Stimulated activated memory B cell treated with anti-CD40 and anti-IgM and Interleukin-4, amounts not matched to agents 10 μg/mL and 1 μg/mL and 100 μg/mL, for 72 hours (primary cell): ENCODE data around the gene KAT6B.
A peak's percentile ranks its signal among the peaks of the same experiment; 100 is the strongest.
"Not testable (repeated sequence)": the region's sequence is repeated elsewhere in the genome, so short reads cannot be mapped to it uniquely, and the experiment has no call there.

Experiments used
- ATAC-seq: fragments of 150-1000 bp; cut with Tn5 transposase; 2 replicates; pipeline ENCODE4 v1.10.0; 2021
- H3K27ac Mint-ChIP-seq: one replicate; pipeline ENCODE4 v1.8.0; 2022; ENCODE audit warnings: mild to moderate bottlenecking, mixed read lengths
- H3K27me3 Mint-ChIP-seq: one replicate; pipeline ENCODE4 v1.8.0; 2022; ENCODE audit warnings: mixed read lengths
- H3K36me3 Mint-ChIP-seq: one replicate; pipeline ENCODE4 v1.8.0; 2022; ENCODE audit warnings: mixed read lengths
- H3K4me1 Mint-ChIP-seq: one replicate; pipeline ENCODE4 v1.8.0; 2022; ENCODE audit warnings: mixed read lengths
- H3K4me3 Mint-ChIP-seq: one replicate; pipeline ENCODE4 v1.8.0; 2022; ENCODE audit warnings: mild to moderate bottlenecking, moderate library complexity, mixed read lengths
- H3K9me3 Mint-ChIP-seq: one replicate; pipeline ENCODE4 v1.8.0; 2022; ENCODE audit warnings: mixed read lengths

KAT6B gene

DNA sequence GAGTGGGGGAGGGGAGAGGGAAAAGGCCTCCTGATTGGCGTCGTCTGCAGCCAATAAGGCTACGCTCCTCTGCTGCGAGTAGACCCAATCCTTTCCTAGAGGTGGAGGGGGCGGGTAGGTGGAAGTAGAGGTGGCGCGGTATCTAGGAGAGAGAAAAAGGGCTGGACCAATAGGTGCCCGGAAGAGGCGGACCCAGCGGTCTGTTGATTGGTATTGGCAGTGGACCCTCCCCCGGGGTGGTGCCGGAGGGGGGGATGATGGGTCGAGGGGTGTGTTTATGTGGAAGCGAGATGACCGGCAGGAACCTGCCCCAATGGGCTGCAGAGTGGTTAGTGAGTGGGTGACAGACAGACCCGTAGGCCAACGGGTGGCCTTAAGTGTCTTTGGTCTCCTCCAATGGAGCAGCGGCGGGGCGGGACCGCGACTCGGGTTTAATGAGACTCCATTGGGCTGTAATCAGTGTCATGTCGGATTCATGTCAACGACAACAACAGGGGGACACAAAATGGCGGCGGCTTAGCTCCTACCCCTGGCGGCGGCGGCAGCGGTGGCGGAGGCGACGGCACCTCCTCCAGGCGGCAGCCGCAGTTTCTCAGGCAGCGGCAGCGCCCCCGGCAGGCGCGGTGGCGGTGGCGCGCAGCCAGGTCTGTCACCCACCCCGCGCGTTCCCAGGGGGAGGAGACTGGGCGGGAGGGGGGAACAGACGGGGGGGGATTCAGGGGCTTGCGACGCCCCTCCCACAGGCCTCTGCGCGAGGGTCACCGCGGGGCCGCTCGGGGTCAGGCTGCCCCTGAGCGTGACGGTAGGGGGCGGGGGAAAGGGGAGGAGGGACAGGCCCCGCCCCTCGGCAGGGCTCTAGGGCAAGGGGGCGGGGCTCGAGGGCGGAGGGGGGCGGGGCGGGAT is at the start of gene KAT6B:
TSS of gene KAT6B (plus strand) at position 459 of the 903 bp plus-strand sequence. CDS start 16,258 bp downstream, outside the sequence.
- Mint-ChIP-seq H3K27me3 (no peaks in the 10 kb centered on the region), H3K27ac (peak within 1 kb of the TSS; percentile 81), H3K4me1 (peaks cover 44% of the 10 kb centered on the region), H3K4me3 (peak within 1 kb of the TSS; percentile 96), H3K36me3 (peaks cover 6% of the 10 kb centered on the region), H3K9me3 (peaks cover 5% of the 10 kb centered on the region)
- peak; percentile 93 for ATAC-seq

DNA sequence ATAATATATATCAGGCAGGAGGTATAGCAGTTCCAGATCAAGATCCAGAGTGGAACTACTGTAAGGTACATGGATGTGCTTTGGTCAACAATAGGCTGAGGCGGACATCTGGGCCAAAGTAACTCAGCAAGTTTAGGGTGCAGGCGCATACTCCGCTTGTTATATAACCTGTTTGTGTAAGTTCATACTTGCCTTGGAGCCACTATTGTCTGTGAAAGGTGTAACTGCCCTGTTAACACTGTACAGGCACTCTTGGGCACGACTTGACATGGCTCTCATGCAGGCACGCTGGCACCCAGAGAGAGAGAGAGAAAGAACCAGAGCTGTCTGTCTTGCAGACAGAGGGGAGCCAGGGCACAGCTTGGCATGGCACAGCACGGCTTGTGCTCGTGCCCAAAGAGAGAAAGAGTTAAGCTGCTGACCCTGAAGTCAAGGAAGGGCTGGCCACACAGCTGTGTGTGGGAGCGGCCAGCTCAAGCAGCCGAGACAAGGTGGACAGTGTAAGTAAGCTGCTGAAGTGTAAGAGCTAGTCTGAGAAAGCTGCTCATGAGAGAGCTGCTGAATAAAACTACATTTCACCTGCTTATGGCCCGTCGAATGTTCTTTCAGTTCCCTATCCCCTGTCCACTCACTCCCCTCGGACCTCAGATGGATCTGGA is 47.8 kb upstream of the KAT6B start:
- Mint-ChIP-seq H3K9me3 (peaks cover 14% of the 10 kb centered on the region), H3K27ac (no peak overlapping the region), H3K27me3 (peaks cover 9% of the 10 kb centered on the region), H3K4me3 (no peak overlapping the region), H3K4me1 (no peaks in the 10 kb centered on the region), H3K36me3 (peaks cover 11% of the 10 kb centered on the region)
- no peak for ATAC-seq

DNA sequence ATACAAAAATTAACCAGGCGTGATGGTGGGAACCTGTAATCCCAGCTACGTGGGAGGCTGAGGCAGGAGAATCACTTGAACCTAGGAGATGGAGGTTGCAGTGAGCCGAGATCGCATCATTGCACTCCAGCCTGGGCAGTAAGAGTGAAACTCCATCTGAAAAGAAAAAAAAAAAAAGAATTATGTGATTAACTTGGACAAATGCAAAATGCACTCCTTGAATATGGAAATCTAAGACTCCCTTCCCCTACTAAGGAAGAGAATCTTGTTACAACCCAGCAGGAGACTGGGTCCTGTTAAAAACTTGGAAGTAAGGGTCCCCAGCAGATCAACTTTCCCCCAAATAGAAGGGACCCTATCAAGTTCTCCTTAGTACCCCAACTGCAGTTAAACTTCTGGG is 44.5 kb upstream of the KAT6B start:
- not testable (repeated sequence) for H3K9me3 Mint-ChIP-seq, H3K4me1 Mint-ChIP-seq, H3K4me3 Mint-ChIP-seq, H3K27me3 Mint-ChIP-seq, H3K36me3 Mint-ChIP-seq, H3K27ac Mint-ChIP-seq, ATAC-seq

DNA sequence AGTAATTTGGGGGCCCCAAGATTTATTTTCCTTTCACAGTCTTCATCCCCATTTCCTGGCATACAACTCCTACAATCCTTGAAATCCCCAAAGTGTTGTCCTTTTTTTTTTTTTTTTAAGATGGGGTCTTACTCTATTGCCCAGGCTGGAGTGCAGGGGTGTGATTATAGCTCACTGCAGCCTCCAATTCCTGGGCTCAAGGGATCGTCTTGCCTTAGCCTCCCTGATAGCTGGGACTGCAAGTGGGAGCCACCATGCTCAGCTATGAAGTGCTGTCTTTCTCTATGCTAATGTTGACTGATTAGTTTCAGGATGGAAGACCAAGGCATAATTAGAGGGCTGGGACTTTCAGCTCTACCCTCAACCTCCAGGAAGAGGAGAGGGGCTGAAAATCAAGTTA is 41.9 kb upstream of the KAT6B start:
- Mint-ChIP-seq H3K27me3 (peaks cover 9% of the 10 kb centered on the region), H3K4me3 (no peak overlapping the region), H3K36me3 (no peaks in the 10 kb centered on the region), H3K27ac (no peak overlapping the region), H3K4me1 (no peaks in the 10 kb centered on the region), H3K9me3 (no peaks in the 10 kb centered on the region)
- ATAC-seq: no peak

DNA sequence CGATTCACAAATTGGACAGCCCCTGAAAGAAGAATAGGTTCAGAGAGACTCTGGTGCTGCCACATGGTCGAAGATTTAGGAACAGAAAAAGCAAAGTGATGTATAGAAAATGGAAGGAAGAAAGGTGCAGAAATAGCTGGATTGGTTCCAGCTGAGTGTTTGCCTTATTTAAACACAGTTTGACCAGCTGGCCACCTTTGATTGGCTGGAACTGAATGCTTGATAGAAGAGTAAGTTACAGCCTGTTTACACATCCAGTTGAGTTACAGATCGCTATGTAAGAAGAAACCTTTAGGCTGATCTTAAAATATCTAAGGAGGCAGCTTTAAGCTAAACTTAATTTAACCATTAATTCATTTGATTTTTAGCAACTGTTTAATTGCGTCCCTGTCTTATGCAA is 40.3 kb upstream of the KAT6B start:
- no peak for ATAC-seq
- no peak overlapping the region for H3K27ac Mint-ChIP-seq
- peaks cover 9% of the 10 kb centered on the region for H3K27me3 Mint-ChIP-seq
- H3K9me3 Mint-ChIP-seq: no peaks in the 10 kb centered on the region
- no peak overlapping the region for H3K4me3 Mint-ChIP-seq
- H3K36me3 Mint-ChIP-seq: no peaks in the 10 kb centered on the region
- no peaks in the 10 kb centered on the region for H3K4me1 Mint-ChIP-seq

DNA sequence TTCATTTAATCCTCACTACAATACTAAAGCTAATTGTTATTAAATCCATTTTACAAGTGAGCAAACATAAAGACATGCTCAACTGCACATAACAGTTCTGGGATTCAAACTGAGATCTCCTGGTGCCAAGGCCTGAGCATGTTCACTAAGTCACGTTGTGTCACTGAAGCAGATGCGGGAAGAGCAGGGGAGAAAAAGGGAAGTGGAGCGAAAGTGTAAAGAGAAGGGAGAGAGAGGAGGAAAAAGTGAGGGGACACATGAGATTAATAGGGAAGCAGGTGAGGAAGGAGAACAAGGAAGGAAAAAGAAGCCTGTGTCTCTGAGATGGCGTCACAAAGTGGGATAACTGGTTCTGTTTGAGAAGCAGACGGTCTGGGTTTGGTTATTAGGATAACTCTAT is 38.9 kb upstream of the KAT6B start:
- H3K36me3 Mint-ChIP-seq: no peaks in the 10 kb centered on the region
- no peak overlapping the region for H3K4me3 Mint-ChIP-seq
- H3K9me3 Mint-ChIP-seq: no peaks in the 10 kb centered on the region
- H3K27ac Mint-ChIP-seq: no peak overlapping the region
- peaks cover 9% of the 10 kb centered on the region for H3K27me3 Mint-ChIP-seq
- ATAC-seq: no peak
- no peaks in the 10 kb centered on the region for H3K4me1 Mint-ChIP-seq

DNA sequence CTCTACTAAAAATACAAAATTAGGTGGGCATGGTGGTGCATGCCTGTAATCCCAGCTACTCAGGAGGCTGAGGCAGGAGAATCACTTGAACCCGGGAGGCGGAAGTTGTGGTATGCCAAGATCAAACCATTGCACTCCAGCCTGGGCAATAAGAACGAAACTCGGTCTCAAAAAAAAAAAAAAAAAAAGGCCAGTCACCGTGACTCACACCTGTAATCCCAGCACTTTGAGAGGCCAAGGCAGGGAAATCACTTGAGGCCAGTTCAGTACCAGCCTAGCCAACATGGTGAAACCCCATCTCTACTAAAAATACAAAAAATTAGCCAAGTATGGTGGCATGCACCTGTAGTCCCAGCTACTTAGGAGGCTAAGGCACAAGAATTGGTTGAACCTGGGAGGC is 34.4 kb upstream of the KAT6B start:
- not testable (repeated sequence) for ATAC-seq, H3K9me3 Mint-ChIP-seq, H3K4me1 Mint-ChIP-seq, H3K27ac Mint-ChIP-seq, H3K27me3 Mint-ChIP-seq, H3K36me3 Mint-ChIP-seq, H3K4me3 Mint-ChIP-seq

DNA sequence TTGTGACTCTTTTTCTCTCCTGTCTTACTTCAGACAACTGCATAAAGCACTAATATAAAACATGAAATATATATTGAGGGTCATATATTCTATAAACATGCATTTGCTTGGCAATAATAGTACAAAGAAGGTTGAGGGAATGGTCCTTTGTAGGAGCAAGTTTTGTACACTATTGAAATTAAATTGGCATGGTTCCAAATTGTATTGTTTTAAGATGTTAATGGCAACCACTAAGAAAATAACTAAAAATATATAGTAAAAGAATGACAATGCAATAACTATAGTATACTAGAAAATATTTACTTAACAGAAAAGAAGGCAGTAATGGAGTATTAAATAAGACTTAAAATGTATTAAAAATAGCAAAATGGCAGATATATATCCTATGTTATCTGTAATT is 33.7 kb upstream of the KAT6B start:
- no peaks in the 10 kb centered on the region for H3K36me3 Mint-ChIP-seq
- peaks cover 17% of the 10 kb centered on the region for H3K4me1 Mint-ChIP-seq

DNA sequence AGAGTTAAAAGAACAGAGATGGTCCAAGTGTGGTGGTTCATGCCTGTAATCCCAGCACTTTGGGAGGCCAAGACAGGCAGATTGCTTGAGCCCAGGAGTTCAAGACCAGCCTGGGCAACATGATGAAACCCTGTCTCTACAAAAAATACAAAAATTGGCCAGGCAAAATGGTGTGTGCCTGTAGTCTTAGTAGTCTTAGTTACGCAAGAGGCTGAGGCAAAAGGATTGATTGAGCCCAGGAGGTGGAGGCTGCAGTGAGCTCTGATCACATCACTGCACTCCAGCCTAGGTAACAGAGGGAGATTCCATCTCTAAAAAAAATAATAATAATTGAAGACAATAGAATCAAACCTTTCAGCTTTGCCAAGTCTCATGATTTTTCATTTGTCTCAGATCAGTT is 33.2 kb upstream of the KAT6B start:
- not testable (repeated sequence) for H3K9me3 Mint-ChIP-seq, H3K36me3 Mint-ChIP-seq, ATAC-seq, H3K4me3 Mint-ChIP-seq, H3K27me3 Mint-ChIP-seq, H3K27ac Mint-ChIP-seq
- H3K4me1 Mint-ChIP-seq: peaks cover 19% of the 10 kb centered on the region

More for the DNA sequence above, 33.7 kb upstream of the KAT6B start:
- Mint-ChIP-seq H3K9me3 (no peaks in the 10 kb centered on the region), H3K27me3 (peaks cover 2% of the 10 kb centered on the region), H3K27ac (no peak overlapping the region), H3K4me3 (no peak overlapping the region)
- ATAC-seq: no peak

DNA sequence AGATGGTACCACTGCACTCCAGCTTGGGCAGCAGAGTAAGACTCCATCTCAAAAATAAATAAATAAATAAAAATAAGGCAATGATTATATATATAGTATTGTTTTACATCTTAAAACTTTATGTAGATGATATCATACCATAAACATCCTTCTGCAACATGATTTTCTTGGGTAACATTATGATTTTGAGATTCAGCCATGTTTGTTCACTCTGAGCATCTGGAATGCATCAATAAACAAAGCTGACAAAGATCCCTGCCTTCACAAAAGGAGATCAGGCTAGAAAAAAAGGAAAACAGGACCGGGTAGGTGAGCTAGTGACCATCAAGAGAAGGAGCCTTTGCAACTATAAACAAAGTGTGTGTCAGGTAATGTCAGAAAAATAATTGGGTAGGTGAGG is 31.9 kb upstream of the KAT6B start:
- H3K4me1 Mint-ChIP-seq: peaks cover 19% of the 10 kb centered on the region
- no peak for ATAC-seq
- H3K9me3 Mint-ChIP-seq: no peaks in the 10 kb centered on the region
- no peaks in the 10 kb centered on the region for H3K36me3 Mint-ChIP-seq
- H3K27ac Mint-ChIP-seq: no peak overlapping the region
- H3K27me3 Mint-ChIP-seq: no peaks in the 10 kb centered on the region
- peak overlapping the region; percentile 6 for H3K4me3 Mint-ChIP-seq

DNA sequence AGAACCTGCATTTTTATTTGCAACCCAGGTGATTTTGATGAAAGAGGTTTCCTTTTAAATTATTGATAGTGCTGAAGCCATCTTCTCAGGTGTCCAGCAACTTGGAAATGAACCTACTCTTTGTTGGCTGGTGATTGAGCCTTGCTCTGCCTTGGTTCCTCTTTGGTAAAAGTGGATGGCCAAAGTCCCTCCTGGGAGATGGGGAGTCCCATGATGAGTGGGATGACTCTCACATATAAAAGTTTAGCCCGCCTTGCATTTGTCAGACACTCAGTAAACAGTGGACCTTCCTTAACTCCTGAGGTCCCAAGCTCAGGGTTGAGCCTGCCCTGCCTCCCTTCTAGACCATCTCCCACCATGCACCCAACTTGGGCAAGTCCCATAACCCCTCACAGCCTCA is 28.9 kb upstream of the KAT6B start:
- Mint-ChIP-seq H3K4me1 (peaks cover 19% of the 10 kb centered on the region), H3K9me3 (no peaks in the 10 kb centered on the region), H3K36me3 (no peaks in the 10 kb centered on the region), H3K27me3 (no peaks in the 10 kb centered on the region), H3K4me3 (no peak overlapping the region), H3K27ac (no peak overlapping the region)
- peak; percentile 36 for ATAC-seq

DNA sequence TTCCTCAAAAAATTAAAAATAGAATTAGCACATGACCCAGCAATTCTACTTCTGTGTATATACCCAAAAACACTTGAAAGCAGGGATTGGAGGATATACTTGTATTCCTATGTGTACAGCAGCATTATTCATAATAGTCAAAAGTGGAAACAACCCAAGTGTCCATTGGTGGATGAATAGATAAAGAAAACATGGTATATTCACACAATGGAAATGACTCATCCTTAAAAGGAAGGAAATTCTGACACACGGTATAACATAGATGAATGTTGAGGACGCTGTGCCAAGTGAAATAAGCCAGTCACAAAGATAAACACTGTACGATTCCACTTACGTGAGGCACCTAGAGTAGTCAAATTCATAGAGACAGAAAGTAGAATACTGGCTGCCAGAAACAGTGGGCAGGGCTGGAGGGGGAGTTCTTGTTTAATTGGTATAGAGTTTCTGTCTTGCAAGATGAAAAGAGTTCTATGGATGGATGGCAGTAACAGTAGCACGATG is 26.6 kb upstream of the KAT6B start:
- H3K4me1 Mint-ChIP-seq: peaks cover 19% of the 10 kb centered on the region
- no peaks in the 10 kb centered on the region for H3K9me3 Mint-ChIP-seq
- no peaks in the 10 kb centered on the region for H3K27me3 Mint-ChIP-seq
- H3K4me3 Mint-ChIP-seq: no peak overlapping the region
- no peaks in the 10 kb centered on the region for H3K36me3 Mint-ChIP-seq
- no peak overlapping the region for H3K27ac Mint-ChIP-seq
- no peak for ATAC-seq

DNA sequence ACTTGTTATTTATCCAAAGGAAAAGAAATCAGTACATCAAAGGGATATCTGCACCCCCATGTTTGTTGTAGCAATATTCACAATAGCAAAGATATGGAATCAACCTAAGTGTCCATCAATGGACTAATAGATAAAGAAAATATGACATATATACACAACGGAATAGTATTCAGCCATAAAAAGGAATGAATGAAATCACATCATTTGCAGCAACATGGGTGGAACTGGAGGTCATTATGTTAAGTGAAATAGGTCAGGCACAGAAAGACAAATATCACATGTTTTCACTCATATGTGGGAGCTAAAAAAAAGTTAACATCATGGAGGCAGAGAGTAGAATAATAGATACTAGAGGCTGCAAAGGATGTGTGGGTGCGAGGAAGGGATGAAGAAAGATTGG is 25.0 kb upstream of the KAT6B start:
- no peak for ATAC-seq
- Mint-ChIP-seq H3K4me3 (no peak overlapping the region), H3K27ac (no peak overlapping the region), H3K9me3 (no peaks in the 10 kb centered on the region), H3K36me3 (no peaks in the 10 kb centered on the region), H3K27me3 (no peaks in the 10 kb centered on the region), H3K4me1 (peaks cover 12% of the 10 kb centered on the region)

DNA sequence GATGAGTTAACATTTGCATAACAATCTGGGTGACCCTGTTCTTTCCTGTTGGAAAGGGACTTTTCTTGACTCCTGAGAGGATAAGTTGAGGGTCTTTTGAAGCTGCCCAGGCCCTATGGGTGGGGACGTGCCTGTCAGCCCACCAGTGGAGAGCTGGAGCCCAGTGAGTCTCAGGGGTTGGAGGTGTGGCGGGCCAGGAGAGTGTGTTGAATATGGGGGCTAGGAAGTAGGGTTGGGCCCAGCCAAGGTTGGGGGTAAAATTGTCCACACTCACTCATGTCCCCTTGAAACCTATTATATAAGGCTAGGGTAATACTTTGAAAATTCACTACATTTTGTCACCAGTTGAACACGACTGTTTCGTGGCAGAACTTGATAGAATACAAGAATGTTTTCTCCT is 17.9 kb upstream of the KAT6B start:
- H3K4me3 Mint-ChIP-seq: no peak overlapping the region
- ATAC-seq: no peak
- no peaks in the 10 kb centered on the region for H3K9me3 Mint-ChIP-seq
- H3K4me1 Mint-ChIP-seq: no peaks in the 10 kb centered on the region
- H3K27me3 Mint-ChIP-seq: no peaks in the 10 kb centered on the region
- H3K36me3 Mint-ChIP-seq: no peaks in the 10 kb centered on the region
- H3K27ac Mint-ChIP-seq: no peak overlapping the region

DNA sequence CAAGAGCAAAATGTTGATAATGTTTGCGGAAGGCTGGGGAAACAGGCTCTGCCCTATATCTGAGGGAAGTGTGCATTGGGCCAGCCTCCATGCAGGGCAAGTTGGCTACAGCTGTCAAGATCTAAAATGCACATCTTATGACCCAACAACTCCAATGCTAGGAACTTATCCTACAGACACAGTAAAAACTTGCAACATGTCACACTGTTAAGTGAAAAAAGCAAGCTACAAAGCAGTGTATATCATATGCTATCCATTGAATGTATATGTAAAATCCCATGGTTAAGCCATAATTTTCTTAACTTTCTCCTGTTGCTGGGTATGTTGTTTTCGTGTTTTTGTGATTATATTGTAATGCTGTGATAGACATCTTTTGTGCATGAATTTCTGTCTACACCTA is 16.3 kb upstream of the KAT6B start:
- no peak for ATAC-seq
- Mint-ChIP-seq H3K4me3 (no peak overlapping the region), H3K36me3 (no peaks in the 10 kb centered on the region), H3K27me3 (no peaks in the 10 kb centered on the region), H3K27ac (no peak overlapping the region), H3K9me3 (no peaks in the 10 kb centered on the region), H3K4me1 (no peaks in the 10 kb centered on the region)
